H1 (cell line): ENCODE results near the gene NUDT3. TPM values are rescaled to one million over a fixed set of nuclear protein-coding genes. Genes with fewer than 3 reads are reported as not detected.

Source experiments
- CTCF ChIA-PET: fragments of 300-600 bp; sonication (Branson Sonifier 250); formaldehyde crosslinking; loops from one replicate; lab custom pipeline; 2021; ENCODE audit not compliant: partially characterized antibody; lab: Charles Lee
- POLR2A ChIA-PET: fragments of 300-600 bp; sonication (Branson Sonifier 250); formaldehyde crosslinking; loops from one replicate; lab custom pipeline; 2021; ENCODE audit warnings: inconsistent platforms; ENCODE audit not compliant: partially characterized antibody; lab: Charles Lee
- DNase-seq, 2 experiments: peaks; one replicate each; pipeline versions ENCODE4 v3.0.0 to v3.0.0-alpha.2; 2010 to 2022; ENCODE audit warnings: low spot score in 2 of 2, low read depth in 1 of 2, mixed read lengths in 1 of 2
- FAIRE-seq: peaks from 2 replicates; lab custom pipeline; 2011; peaks lifted over from hg19 to GRCh38; lab: Jason Lieb, UNC
- H2AFZ ChIP-seq: 2 replicates; pipeline ENCODE4 v1.8.1; 2012; ENCODE audit warnings: low read length, inconsistent platforms
- H2AK5ac ChIP-seq: 2 replicates; pipeline ENCODE4 v1.6.1; 2013; ENCODE audit warnings: low read depth, low read length
- H2BK120ac ChIP-seq: replicated peaks from 2 replicates; pipeline ENCODE3; 2013; ENCODE audit warnings: low read depth, low read length, inconsistent platforms
- H2BK12ac ChIP-seq: 2 replicates; pipeline ENCODE4 v1.6.1; 2013; ENCODE audit warnings: low read depth, low read length
- H2BK15ac ChIP-seq: 2 replicates; pipeline ENCODE4 v1.6.1; 2013; ENCODE audit warnings: low read length
- H2BK20ac ChIP-seq: 2 replicates; pipeline ENCODE4 v1.6.1; 2013; ENCODE audit warnings: low read length
- H2BK5ac ChIP-seq: 2 replicates; pipeline ENCODE4 v1.6.1; 2013; ENCODE audit warnings: low read depth, low read length
- H3K14ac ChIP-seq: 2 replicates; pipeline ENCODE4 v1.6.1; 2013; ENCODE audit warnings: inconsistent platforms; ENCODE audit not compliant: insufficient read length
- H3K18ac ChIP-seq: 2 replicates; pipeline ENCODE4 v1.6.1; 2013; ENCODE audit warnings: low read length; ENCODE audit errors: extremely low read depth
- H3K23ac ChIP-seq: 2 replicates; pipeline ENCODE4 v1.6.1; 2013; ENCODE audit warnings: inconsistent platforms; ENCODE audit not compliant: insufficient read length
- H3K23me2 ChIP-seq: 2 replicates; pipeline ENCODE4 v1.6.1; 2013; ENCODE audit warnings: low read depth, low read length
- H3K27ac ChIP-seq: 2 replicates; pipeline ENCODE4 v1.6.1; 2011; ENCODE audit warnings: low read depth, low read length, inconsistent platforms
- H3K27me3 ChIP-seq, 4 experiments: replicated peaks in 1 of 4; 1 replicate in 1 of 4; 2 replicates in 3 of 4; pipeline versions ENCODE4 v1.6.1 to v1.8.1; 2011 to 2013; ENCODE audit warnings: low read length in 3 of 4, mild to moderate bottlenecking in 3 of 4, inconsistent platforms in 2 of 4, mixed read lengths in 2 of 4, moderate library complexity in 1 of 4; ENCODE audit not compliant: control insufficient read depth in 3 of 4, insufficient read depth in 3 of 4; ENCODE audit errors: extremely low read depth in 1 of 4
- H3K36me3 ChIP-seq, 4 experiments: 2 replicates each; pipeline versions ENCODE4 v1.6.1 to v1.8.1; 2011 to 2013; ENCODE audit warnings: mild to moderate bottlenecking in 4 of 4, low read length in 3 of 4, moderate library complexity in 2 of 4, control low read depth in 1 of 4, inconsistent platforms in 1 of 4; ENCODE audit not compliant: insufficient read depth in 4 of 4, control insufficient read depth in 2 of 4
- H3K4ac ChIP-seq: replicated peaks from 2 replicates; pipeline ENCODE3; 2013; ENCODE audit warnings: low read length, low read depth, mixed read lengths, inconsistent platforms; ENCODE audit not compliant: insufficient read length
- H3K4me1 ChIP-seq, 4 experiments: replicated peaks in 1 of 4; 1 replicate in 1 of 4; 2 replicates in 3 of 4; pipeline versions ENCODE4 v1.6.1 to v1.8.1; 2011 to 2013; ENCODE audit warnings: low read length in 3 of 4, inconsistent platforms in 2 of 4, mixed read lengths in 1 of 4; ENCODE audit not compliant: insufficient read depth in 4 of 4, control insufficient read depth in 3 of 4
- H3K4me2 ChIP-seq, 2 experiments: 2 replicates each; pipeline versions ENCODE4 v1.6.1 to v1.8.1; 2011 to 2013; ENCODE audit warnings: low read depth in 2 of 2, low read length in 2 of 2, control low read depth in 1 of 2, inconsistent platforms in 1 of 2, mild to moderate bottlenecking in 1 of 2; ENCODE audit not compliant: insufficient read depth in 1 of 2
- H3K4me3 ChIP-seq, 4 experiments: fragments of 200-600, 300-600 bp in 1 of 4; sonication (generic), shearing (Covaris generic), sonication (Bioruptor Twin) in 1 of 4; 2 replicates each; pipeline versions ENCODE4 v1.5.1 to v1.8.1; 2011 to 2016; ENCODE audit warnings: low read length in 4 of 4, low read depth in 3 of 4, control low read depth in 2 of 4, inconsistent platforms in 2 of 4, mild to moderate bottlenecking in 2 of 4, mixed read lengths in 1 of 4, moderate library complexity in 1 of 4; ENCODE audit not compliant: insufficient read depth in 2 of 4; ENCODE audit errors: extremely low read depth in 1 of 4
- H3K56ac ChIP-seq: replicated peaks from 2 replicates; pipeline ENCODE3; 2013; ENCODE audit warnings: low read depth, mild to moderate bottlenecking, mixed read lengths, low read length, inconsistent platforms; ENCODE audit not compliant: insufficient read length
- H3K79me1 ChIP-seq: 2 replicates; pipeline ENCODE4 v1.6.1; 2013; ENCODE audit warnings: low read depth, low read length, control low read depth
- H3K79me2 ChIP-seq, 2 experiments: 2 replicates each; pipeline versions ENCODE4 v1.6.1 to v1.8.1; 2012 to 2013; ENCODE audit warnings: low read length in 2 of 2, mild to moderate bottlenecking in 2 of 2, inconsistent platforms in 1 of 2; ENCODE audit not compliant: insufficient read depth in 2 of 2, control insufficient read depth in 1 of 2
- H3K9ac ChIP-seq, 4 experiments: replicated peaks in 1 of 4; 1 replicate in 1 of 4; 2 replicates in 3 of 4; pipeline versions ENCODE4 v1.6.1 to v1.8.1; 2011 to 2013; ENCODE audit warnings: low read depth in 3 of 4, low read length in 3 of 4, control low read depth in 2 of 4, mild to moderate bottlenecking in 2 of 4, moderate library complexity in 2 of 4, inconsistent platforms in 1 of 4; ENCODE audit errors: extremely low read depth in 1 of 4
- H3K9me3 ChIP-seq, 2 experiments: 2 replicates each; pipeline versions ENCODE4 v1.6.1 to v1.8.1; 2012 to 2013; ENCODE audit warnings: mild to moderate bottlenecking in 2 of 2, moderate library complexity in 2 of 2, control low read depth in 1 of 2, inconsistent platforms in 1 of 2, low read depth in 1 of 2, low read length in 1 of 2, mixed read lengths in 1 of 2; ENCODE audit not compliant: insufficient read depth in 2 of 2
- H4K20me1 ChIP-seq, 2 experiments: replicated peaks in 1 of 2; 2 replicates each; pipeline versions ENCODE3 to v1.8.1; 2011 to 2013; ENCODE audit warnings: inconsistent platforms in 2 of 2, low read length in 2 of 2, mild to moderate bottlenecking in 1 of 2; ENCODE audit not compliant: insufficient read depth in 2 of 2, control insufficient read depth in 1 of 2
- H4K5ac ChIP-seq: 2 replicates; pipeline ENCODE4 v1.6.1; 2013; ENCODE audit warnings: low read length, low read depth, mixed read lengths, inconsistent platforms; ENCODE audit not compliant: insufficient read length
- H4K8ac ChIP-seq: 2 replicates; pipeline ENCODE4 v1.8.0; 2013; ENCODE audit warnings: mild to moderate bottlenecking, moderate library complexity, low read length, inconsistent platforms; ENCODE audit not compliant: insufficient read depth; ENCODE audit errors: extremely low read depth
- H4K91ac ChIP-seq: replicated peaks from 2 replicates; pipeline ENCODE3; 2013; ENCODE audit warnings: low read length, mixed read lengths, inconsistent platforms; ENCODE audit not compliant: insufficient read length
- BRCA1 ChIP-seq: IDR thresholded peaks from 2 replicates; pipeline ENCODE4 v1.6.1; 2012; ENCODE audit warnings: low read depth, low read length, improper control_type of control experiment
- CBX5 ChIP-seq: fragments of 300-800, 300-1000 bp; sonication (generic); IDR thresholded peaks from 2 replicates; pipeline ENCODE4 v1.7.1; 2016; ENCODE audit warnings: antibody characterized with exemption, low read length, low read depth
- EGR1 ChIP-seq: IDR thresholded peaks from 2 replicates; pipeline ENCODE4 v1.6.1; 2011; ENCODE audit warnings: low read depth, low read length, borderline replicate concordance
- GTF2F1 ChIP-seq: IDR thresholded peaks from 2 replicates; pipeline ENCODE4 v1.6.1; 2012; ENCODE audit warnings: low read depth, low read length, improper control_type of control experiment, borderline replicate concordance
- HDAC6 ChIP-seq: IDR thresholded peaks from one replicate; pipeline ENCODE4 v1.7.1; 2012; ENCODE audit warnings: low read depth, mild to moderate bottlenecking, inconsistent platforms, low read length, moderate library complexity
- NRF1 ChIP-seq: IDR thresholded peaks from 2 replicates; pipeline ENCODE4 v1.6.1; 2011; ENCODE audit warnings: mild to moderate bottlenecking, low read depth, low read length, improper control_type of control experiment
- RNF2 ChIP-seq: fragments of 200-900, 300-1000 bp; sonication (generic); IDR thresholded peaks from 2 replicates; pipeline ENCODE4 v1.7.1; 2016; ENCODE audit warnings: borderline replicate concordance, low read depth, mild to moderate bottlenecking, antibody characterized with exemption, low read length; ENCODE audit not compliant: poor library complexity, severe bottlenecking; ENCODE audit errors: missing control alignments
- SP4 ChIP-seq: IDR thresholded peaks from 2 replicates; pipeline ENCODE4 v1.6.1; 2012; ENCODE audit warnings: low read length, inconsistent platforms
- SRF ChIP-seq: IDR thresholded peaks from 2 replicates; pipeline ENCODE4 v1.6.1; 2011; ENCODE audit warnings: mild to moderate bottlenecking, low read depth, low read length, moderate library complexity
- TCF12 ChIP-seq: IDR thresholded peaks from 2 replicates; pipeline ENCODE4 v1.6.1; 2011; ENCODE audit warnings: low read depth, mild to moderate bottlenecking, low read length
- TEAD4 ChIP-seq: IDR thresholded peaks from 2 replicates; pipeline ENCODE4 v1.6.1; 2012; ENCODE audit warnings: low read depth, low read length, inconsistent platforms, mixed read lengths
- USF2 ChIP-seq: IDR thresholded peaks from 2 replicates; pipeline ENCODE4 v1.6.1; 2011; ENCODE audit warnings: low read length, improper control_type of control experiment
- whole genome bisulfite sequencing, 2 experiments: shearing (Covaris generic) in 1 of 2; methylation state at CpG; one replicate each; pipeline versions ENCODE4 v1.1.6 to v1.1.7; 2013 to 2015; ENCODE audit warnings: low lambda C conversion rate in 2 of 2, mixed read lengths in 2 of 2, inconsistent platforms in 1 of 2, low coverage in 1 of 2, missing lambda C conversion rate in 1 of 2; ENCODE audit not compliant: insufficient replicate concordance in 2 of 2, insufficient coverage in 1 of 2, insufficient read length in 1 of 2; ENCODE audit errors: extremely low coverage in 1 of 2, missing lambda C conversion rate in 1 of 2; 5-methylcytosine and 5-hydroxymethylcytosine counted together
- polyA plus RNA-seq, 7 experiments: library from polyadenylated mRNA; depleted of rRNA in 3 of 7; stranded (reverse) in 5 of 7; unstranded in 2 of 7; fragments of >200 nt in 5 of 7; fragments of 200-250 nt in 2 of 7; gene quantifications; 1 replicate in 5 of 7; 2 replicates in 1 of 7; 4 replicates in 1 of 7; pipeline versions ENCODE4 v1.2.1 to v1.2.3, GENCODE V29; 2011 to 2013; ENCODE audit warnings: missing spikeins in 2 of 7, mixed read lengths in 2 of 7
- total RNA-seq: library from RNA; stranded (reverse); fragmentation: NEBNext Ultra II Directional; extraction: Animal tissue kit (Norgen Biotek cat#: 25700); gene quantifications from 2 replicates; pipeline ENCODE4 v1.2.1, GENCODE V29; 2021

NUDT3 gene
- total and polyA plus RNA-seq, 2 of the 8 experiments (the other 6 are each of a cell fraction or from before 2014, with no cell fraction given): 14.1 to 36.9 TPM

GRCh38 chr6:34260576-34261267 is 131.7 kb downstream of the NUDT3 start:
- no peak overlapping the region for H3K23ac ChIP-seq
- H3K4me3 ChIP-seq: no peak overlapping the region
- FAIRE-seq (no peak), DNase-seq (no peak)
- no peak overlapping the region for H3K14ac ChIP-seq
- H2BK120ac ChIP-seq: no peak overlapping the region
- H3K27me3 ChIP-seq: no peaks in the 10 kb centered on the region
- WGBS, 2 experiments: 85% methylated on average over 17 of the region's 17 CpGs; no CpG with 5 or more reads in 1 of the 2 experiments
- ChIA-PET CTCF (interaction anchor here (0.6 to 2.2 kb wide), 2 partner anchors 11 to 112 kb away, joined by 3 to 7 read pairs; partner anchors contain the start of gene SMIM29), POLR2A (interaction anchor here (0.7 kb wide), 1 partner anchor 14 kb away, joined by 3 read pairs; no protein-coding TSS in a partner anchor)
- no peak overlapping the region for H3K4me2 ChIP-seq
- H3K9me3 ChIP-seq: peaks cover 0 to 6% of the 10 kb centered on the region in 2 experiments; a peak in 1 of 4 replicates
- no peaks in the 10 kb centered on the region for H3K23me2 ChIP-seq
- H3K79me2 ChIP-seq: no peaks in the 10 kb centered on the region
- H2BK20ac ChIP-seq: no peak overlapping the region
- H3K4ac ChIP-seq: no peak overlapping the region
- H4K91ac ChIP-seq: no peak overlapping the region
- no peak overlapping the region for H2BK12ac ChIP-seq
- no peak overlapping the region for H3K18ac ChIP-seq
- no peak overlapping the region for H3K27ac ChIP-seq
- no peak overlapping the region for H2BK15ac ChIP-seq
- H4K20me1 ChIP-seq: no peaks in the 10 kb centered on the region
- H2AFZ ChIP-seq: no peak overlapping the region
- no peak overlapping the region for H3K9ac ChIP-seq
- no peak overlapping the region for H4K5ac ChIP-seq
- no peak overlapping the region for H2BK5ac ChIP-seq
- H4K8ac ChIP-seq: no peak overlapping the region
- H3K56ac ChIP-seq: no peak overlapping the region
- no peaks in the 10 kb centered on the region for H3K4me1 ChIP-seq
- H3K36me3 ChIP-seq: no peaks in the 10 kb centered on the region
- no peaks in the 10 kb centered on the region for H3K79me1 ChIP-seq
- no peak overlapping the region for H2AK5ac ChIP-seq
- TF ChIP-seq BRCA1: no peak
- no peak for TF ChIP-seq TCF12
- no peak for TF ChIP-seq CBX5
- TF ChIP-seq GTF2F1: no peak
- TF ChIP-seq NRF1: no peak
- TF ChIP-seq HDAC6: no peak
- no peak for TF ChIP-seq SP4
- TF ChIP-seq EGR1: no peak
- TF ChIP-seq USF2: no peak
- no peak for TF ChIP-seq TEAD4
- TF ChIP-seq SRF: no peak
- TF ChIP-seq RNF2: no peak
